Mesenchymal stem cell (in vitro differentiated cells and primary cell): ENCODE measurements around the gene CLIC5.

Source experiments
- DNase-seq: peaks from one replicate; pipeline ENCODE4 v3.0.0-alpha.2; 2013
- H2AFZ ChIP-seq: one replicate; pipeline ENCODE4 v1.6.1; 2013; ENCODE audit warnings: low read depth, mild to moderate bottlenecking, control low read depth, inconsistent platforms, low read length, moderate library complexity
- H2AK5ac ChIP-seq: 2 replicates; pipeline ENCODE4 v1.6.1; 2013; ENCODE audit warnings: low read length, moderate library complexity, mild to moderate bottlenecking, inconsistent platforms; ENCODE audit not compliant: severe bottlenecking
- H2BK120ac ChIP-seq: one replicate; pipeline ENCODE4 v1.6.1; 2013; ENCODE audit warnings: low read depth, mild to moderate bottlenecking, inconsistent platforms, low read length, moderate library complexity
- H2BK12ac ChIP-seq, 2 experiments: one replicate each; pipeline ENCODE4 v1.6.1; 2013; ENCODE audit warnings: inconsistent platforms in 2 of 2, low read length in 2 of 2, mild to moderate bottlenecking in 2 of 2, moderate library complexity in 2 of 2, control low read depth in 1 of 2
- H2BK15ac ChIP-seq: one replicate; pipeline ENCODE4 v1.6.1; 2013; ENCODE audit warnings: mild to moderate bottlenecking, low read depth, inconsistent platforms; ENCODE audit not compliant: poor library complexity, severe bottlenecking
- H2BK5ac ChIP-seq: 2 replicates; pipeline ENCODE4 v1.6.1; 2013; ENCODE audit warnings: low read depth, mild to moderate bottlenecking, low read length, control low read depth, inconsistent platforms; ENCODE audit not compliant: poor library complexity, severe bottlenecking
- H3K14ac ChIP-seq, 2 experiments: one replicate each; pipeline ENCODE4 v1.6.1; 2013; ENCODE audit warnings: inconsistent platforms in 2 of 2, low read length in 2 of 2, control low read depth in 1 of 2, mild to moderate bottlenecking in 1 of 2, moderate library complexity in 1 of 2
- H3K18ac ChIP-seq, 2 experiments: one replicate each; pipeline ENCODE4 v1.6.1; 2013; ENCODE audit warnings: inconsistent platforms in 2 of 2, low read length in 2 of 2, control low read depth in 1 of 2, low read depth in 1 of 2, mild to moderate bottlenecking in 1 of 2
- H3K23ac ChIP-seq, 2 experiments: one replicate each; pipeline ENCODE4 v1.6.1; 2013; ENCODE audit warnings: inconsistent platforms in 2 of 2, low read length in 2 of 2, mild to moderate bottlenecking in 2 of 2, moderate library complexity in 2 of 2, control low read depth in 1 of 2
- H3K27ac ChIP-seq: 2 replicates; pipeline ENCODE4 v1.5.1; 2013; ENCODE audit warnings: mild to moderate bottlenecking, moderate library complexity, low read length, control low read depth, inconsistent platforms; ENCODE audit not compliant: poor library complexity, severe bottlenecking
- H3K27me3 ChIP-seq, 2 experiments: 2 replicates each; pipeline versions ENCODE4 v1.6.1 to v1.7.0; 2013; ENCODE audit warnings: low read length in 2 of 2, mild to moderate bottlenecking in 2 of 2, moderate library complexity in 2 of 2, control low read depth in 1 of 2, inconsistent platforms in 1 of 2; ENCODE audit not compliant: control insufficient read depth in 1 of 2, insufficient read depth in 1 of 2
- H3K36me3 ChIP-seq, 2 experiments: 2 replicates each; pipeline versions ENCODE4 v1.6.1 to v1.7.0; 2013; ENCODE audit warnings: low read length in 2 of 2, control low read depth in 1 of 2, inconsistent platforms in 1 of 2, low read depth in 1 of 2, mild to moderate bottlenecking in 1 of 2; ENCODE audit not compliant: insufficient read depth in 2 of 2, control insufficient read depth in 1 of 2
- H3K4ac ChIP-seq, 2 experiments: one replicate each; pipeline ENCODE4 v1.6.1; 2013; ENCODE audit warnings: inconsistent platforms in 2 of 2, low read length in 2 of 2, mild to moderate bottlenecking in 2 of 2, moderate library complexity in 2 of 2, control low read depth in 1 of 2, low read depth in 1 of 2
- H3K4me1 ChIP-seq: 2 replicates; pipeline ENCODE4 v1.6.1; 2013; ENCODE audit warnings: low read depth, low read length, control low read depth; ENCODE audit not compliant: control insufficient read depth, insufficient read depth
- H3K4me2 ChIP-seq: 2 replicates; pipeline ENCODE4 v1.6.1; 2013; ENCODE audit warnings: low read length, mild to moderate bottlenecking, inconsistent platforms; ENCODE audit not compliant: poor library complexity, severe bottlenecking
- H3K4me3 ChIP-seq, 2 experiments: 2 replicates each; pipeline versions ENCODE4 v1.5.1 to v1.7.0; 2013; ENCODE audit warnings: low read length in 2 of 2, mild to moderate bottlenecking in 2 of 2, control low read depth in 1 of 2, low read depth in 1 of 2; ENCODE audit not compliant: insufficient read depth in 1 of 2
- H3K79me1 ChIP-seq: replicated peaks from 2 replicates; pipeline ENCODE4 v1.6.1; 2013; ENCODE audit warnings: mild to moderate bottlenecking, control low read depth, low read length, inconsistent platforms; ENCODE audit not compliant: poor library complexity, severe bottlenecking
- H3K9ac ChIP-seq: 2 replicates; pipeline ENCODE4 v1.7.0; 2013; ENCODE audit warnings: mild to moderate bottlenecking, low read length, moderate library complexity
- H3K9me3 ChIP-seq: 2 replicates; pipeline ENCODE4 v1.7.0; 2013; ENCODE audit warnings: mild to moderate bottlenecking, low read length; ENCODE audit not compliant: control insufficient read depth
- H4K8ac ChIP-seq: one replicate; pipeline ENCODE4 v1.6.1; 2013; ENCODE audit warnings: inconsistent platforms, mild to moderate bottlenecking, low read length, moderate library complexity
- H4K91ac ChIP-seq: one replicate; pipeline ENCODE4 v1.6.1; 2013; ENCODE audit warnings: mild to moderate bottlenecking, low read length, inconsistent platforms
- WGBS: methylation state at CpG from one replicate; pipeline ENCODE4 v1.1.7; 2013; ENCODE audit warnings: mixed read lengths; 5-methylcytosine and 5-hydroxymethylcytosine counted together

CLIC5 gene

GRCh38 chr6:46050845-46051405, 35.3 kb upstream of the CLIC5 start:
- H3K4ac ChIP-seq = no peak overlapping the region
- H3K27ac ChIP-seq = no peak overlapping the region
- H3K23ac ChIP-seq = no peak overlapping the region
- H3K79me1 ChIP-seq = no peaks in the 10 kb centered on the region
- no peak overlapping the region for H4K8ac ChIP-seq
- H3K27me3 ChIP-seq = peaks cover 0 to 8% of the 10 kb centered on the region in 2 experiments
- no peak overlapping the region for H2BK5ac ChIP-seq
- H2BK12ac ChIP-seq = no peak overlapping the region
- no peak overlapping the region for H2AK5ac ChIP-seq
- no peak overlapping the region for H3K4me3 ChIP-seq
- H3K9ac ChIP-seq = no peak overlapping the region
- H3K4me2 ChIP-seq = no peak overlapping the region
- H2BK120ac ChIP-seq = no peak overlapping the region
- H4K91ac ChIP-seq = no peak overlapping the region
- H3K14ac ChIP-seq = no peak overlapping the region
- H2BK15ac ChIP-seq = no peak overlapping the region
- H3K9me3 ChIP-seq = no peaks in the 10 kb centered on the region
- H2AFZ ChIP-seq = no peak overlapping the region
- H3K18ac ChIP-seq = no peak overlapping the region
- no peaks in the 10 kb centered on the region for H3K36me3 ChIP-seq
- no peaks in the 10 kb centered on the region for H3K4me1 ChIP-seq
- DNase-seq = no peak

DNA sequence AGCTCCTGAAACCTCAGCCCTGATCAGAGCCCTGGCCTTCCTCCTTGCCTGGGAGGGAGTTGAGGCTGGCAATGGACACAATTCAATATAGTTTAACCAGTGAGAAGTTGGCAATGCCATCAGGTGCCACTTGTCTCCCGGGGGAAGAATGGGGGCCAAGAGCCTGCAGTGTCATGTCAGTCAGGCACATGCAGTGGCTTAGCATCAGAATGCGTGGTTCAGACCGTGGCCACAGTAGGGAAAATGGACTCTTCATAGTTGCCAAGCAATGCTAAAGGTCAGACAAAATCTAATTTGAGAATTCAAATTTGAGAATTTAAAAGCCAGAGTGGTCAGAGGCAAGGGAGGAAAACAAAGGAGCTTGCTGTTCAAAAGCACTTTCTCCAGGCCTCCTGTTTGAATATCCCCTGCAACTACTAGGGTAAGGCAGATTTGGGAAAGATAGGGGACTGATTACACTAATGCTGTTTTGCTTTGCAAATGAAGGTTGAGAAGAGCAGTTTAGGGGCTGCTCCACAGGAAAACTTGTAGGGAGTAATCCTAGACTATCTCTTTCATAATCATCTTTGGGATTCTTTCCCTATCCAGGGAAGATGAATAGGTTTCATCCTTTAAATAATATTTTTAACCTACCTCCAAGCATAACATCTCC, 33.1 kb upstream of the CLIC5 start:
- Histone ChIP-seq H2BK120ac (no peak overlapping the region), H3K36me3 (no peaks in the 10 kb centered on the region), H2BK15ac (no peak overlapping the region), H3K4me2 (no peak overlapping the region), H3K79me1 (no peaks in the 10 kb centered on the region), H3K4me3 (no peak overlapping the region), H3K4ac (no peak overlapping the region), H3K23ac (no peak overlapping the region), H2AFZ (no peak overlapping the region), H3K9me3 (no peaks in the 10 kb centered on the region), H2AK5ac (no peak overlapping the region), H3K27me3 (peaks cover 0 to 8% of the 10 kb centered on the region in 2 experiments), H4K8ac (no peak overlapping the region), H2BK5ac (no peak overlapping the region), H3K27ac (no peak overlapping the region), H3K18ac (no peak overlapping the region), H3K4me1 (no peaks in the 10 kb centered on the region), H2BK12ac (no peak overlapping the region), H3K14ac (no peak overlapping the region), H4K91ac (no peak overlapping the region), H3K9ac (no peak overlapping the region)
- WGBS = 88% methylated on average over 3 of the region's 3 CpGs
- DNase-seq = no peak

GRCh38 chr6:46046558-46047174, 31.0 kb upstream of the CLIC5 start:
- Histone ChIP-seq H3K9me3 (no peaks in the 10 kb centered on the region), H3K79me1 (no peaks in the 10 kb centered on the region), H3K18ac (no peak overlapping the region), H4K8ac (no peak overlapping the region), H2AK5ac (no peak overlapping the region), H3K27ac (no peak overlapping the region), H4K91ac (no peak overlapping the region), H2BK5ac (no peak overlapping the region), H3K4me2 (no peak overlapping the region), H3K27me3 (peaks cover 0 to 8% of the 10 kb centered on the region in 2 experiments), H3K4me3 (no peak overlapping the region), H3K14ac (no peak overlapping the region), H3K23ac (no peak overlapping the region), H2AFZ (no peak overlapping the region), H3K4ac (no peak overlapping the region), H3K4me1 (no peaks in the 10 kb centered on the region), H2BK12ac (no peak overlapping the region), H3K9ac (no peak overlapping the region), H3K36me3 (no peaks in the 10 kb centered on the region), H2BK15ac (no peak overlapping the region), H2BK120ac (no peak overlapping the region)
- WGBS = 90% methylated on average over 4 of the region's 5 CpGs
- DNase-seq = no peak

GRCh38 chr6:46044881-46045617, 29.4 kb upstream of the CLIC5 start:
- Histone ChIP-seq H3K4me3 (no peak overlapping the region), H3K4me1 (no peaks in the 10 kb centered on the region), H3K14ac (no peak overlapping the region), H3K27me3 (no peaks in the 10 kb centered on the region), H2BK5ac (no peak overlapping the region), H3K4me2 (no peak overlapping the region), H2AK5ac (no peak overlapping the region), H2AFZ (no peak overlapping the region), H3K18ac (no peak overlapping the region), H3K27ac (peak overlapping the region; percentile 49), H2BK15ac (no peak overlapping the region), H3K36me3 (no peaks in the 10 kb centered on the region), H4K8ac (no peak overlapping the region), H2BK12ac (no peak overlapping the region), H3K9me3 (no peaks in the 10 kb centered on the region), H3K4ac (no peak overlapping the region), H3K9ac (peak overlapping the region; percentile 49), H4K91ac (no peak overlapping the region), H3K79me1 (no peaks in the 10 kb centered on the region), H3K23ac (no peak overlapping the region), H2BK120ac (no peak overlapping the region)
- DNase-seq = peak; percentile 90
- 25% methylated on average over 5 of the region's 5 CpGs for WGBS
